Esophagus (tissue), 2 donors: ENCODE results near the gene DCDC2C. TPM values are rescaled to one million over a fixed set of nuclear protein-coding genes. Genes with fewer than 3 reads are reported as not detected.

Experiments used
- H3K27ac ChIP-seq, 2 donors: one replicate each; pipeline ENCODE4 v1.5.1; 2013; ENCODE audit warnings: low read depth in 2 of 2, mild to moderate bottlenecking in 2 of 2, inconsistent platforms in 1 of 2, low read length in 1 of 2, moderate library complexity in 1 of 2
- H3K27me3 ChIP-seq, 2 donors: one replicate each; pipeline ENCODE4 v1.6.1; 2013; ENCODE audit warnings: low read length in 2 of 2, control low read depth in 1 of 2, mild to moderate bottlenecking in 1 of 2; ENCODE audit not compliant: insufficient read depth in 2 of 2, control insufficient read depth in 1 of 2
- H3K36me3 ChIP-seq, 2 donors: one replicate each; pipeline ENCODE4 v1.6.1; 2013; ENCODE audit warnings: low read length in 1 of 2; ENCODE audit not compliant: control insufficient read depth in 2 of 2, insufficient read depth in 2 of 2
- H3K4me1 ChIP-seq, 2 donors: one replicate each; pipeline ENCODE4 v1.6.1; 2013; ENCODE audit warnings: low read length in 1 of 2; ENCODE audit not compliant: control insufficient read depth in 2 of 2, insufficient read depth in 2 of 2
- H3K4me3 ChIP-seq, 2 donors: one replicate each; pipeline ENCODE4 v1.5.1; 2013; ENCODE audit warnings: low read length in 2 of 2, mild to moderate bottlenecking in 2 of 2, low read depth in 1 of 2, moderate library complexity in 1 of 2
- H3K9me3 ChIP-seq, 2 donors: one replicate each; pipeline ENCODE4 v1.6.1; 2013; ENCODE audit warnings: mild to moderate bottlenecking in 2 of 2, low read depth in 1 of 2, low read length in 1 of 2, moderate library complexity in 1 of 2; ENCODE audit not compliant: control insufficient read depth in 2 of 2, insufficient read depth in 1 of 2
- WGBS, 2 donors: extraction: QIAGEN DNeasy Blood & Tissue Kit; methylation state at CpG; one replicate each; pipeline ENCODE4 v1.1.7; 2013; 5-methylcytosine and 5-hydroxymethylcytosine counted together
- polyA plus RNA-seq, 2 donors: library from polyadenylated mRNA; stranded (reverse); fragments of 200-250 nt; gene quantifications; one replicate each; pipeline ENCODE4 v1.2.3, GENCODE V29; 2013
- donor health status: healthy with polysubstance abuse.
- donor health status: Bipolar disorder and iron deficiency.

Gene DCDC2C
- polyA plus RNA-seq, 2 donors, result 0.04 TPM; not detected in 1

DNA sequence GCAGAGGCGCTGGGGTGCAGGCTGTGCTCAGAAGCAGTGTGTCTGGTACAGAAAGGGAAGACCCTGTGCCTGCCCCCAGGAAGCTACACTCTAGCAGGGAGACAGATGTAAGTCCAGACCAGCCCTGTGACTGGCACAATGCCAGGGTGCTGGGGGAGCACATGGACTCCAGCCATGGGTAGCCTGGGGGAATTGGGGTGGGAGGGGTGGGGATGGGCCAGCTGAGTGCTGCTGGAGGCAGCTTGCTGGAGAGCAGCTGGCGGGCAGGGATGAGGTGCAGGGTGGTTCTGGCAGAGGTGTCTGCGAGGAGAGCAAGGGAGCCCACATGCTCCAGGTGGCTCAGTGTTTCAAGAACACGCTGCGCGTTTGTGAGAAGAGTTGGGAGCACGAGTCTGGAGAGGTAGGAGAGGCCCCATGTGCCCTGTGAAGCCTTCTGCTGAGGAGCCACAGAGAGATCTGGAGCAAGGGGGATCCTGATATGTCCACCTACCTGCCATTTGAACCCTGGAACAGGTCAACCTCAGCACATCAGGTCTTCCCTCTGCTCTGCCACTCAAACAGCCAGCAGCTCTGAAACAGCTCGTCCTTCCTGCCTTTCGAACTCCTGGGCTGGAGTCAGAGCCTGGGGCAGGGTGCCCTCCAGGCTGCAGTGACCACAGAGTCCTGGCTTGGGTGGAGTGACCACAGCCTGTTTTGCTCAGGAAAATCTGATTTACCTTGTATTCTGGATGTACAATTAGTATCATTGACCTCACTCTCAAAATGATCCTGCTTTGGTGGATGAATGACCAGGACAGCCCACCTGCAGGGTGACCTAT lies 30.3 kb upstream of the DCDC2C start:
- no peak overlapping the region for H3K4me3 ChIP-seq
- WGBS, 2 donors, result 74 to 80% methylated on average over 9 of the region's 9 CpGs
- no peaks in the 10 kb centered on the region for H3K27me3 ChIP-seq
- H3K4me1 ChIP-seq, result no peaks in the 10 kb centered on the region
- no peaks in the 10 kb centered on the region for H3K9me3 ChIP-seq
- no peak overlapping the region for H3K27ac ChIP-seq
- no peaks in the 10 kb centered on the region for H3K36me3 ChIP-seq

DNA sequence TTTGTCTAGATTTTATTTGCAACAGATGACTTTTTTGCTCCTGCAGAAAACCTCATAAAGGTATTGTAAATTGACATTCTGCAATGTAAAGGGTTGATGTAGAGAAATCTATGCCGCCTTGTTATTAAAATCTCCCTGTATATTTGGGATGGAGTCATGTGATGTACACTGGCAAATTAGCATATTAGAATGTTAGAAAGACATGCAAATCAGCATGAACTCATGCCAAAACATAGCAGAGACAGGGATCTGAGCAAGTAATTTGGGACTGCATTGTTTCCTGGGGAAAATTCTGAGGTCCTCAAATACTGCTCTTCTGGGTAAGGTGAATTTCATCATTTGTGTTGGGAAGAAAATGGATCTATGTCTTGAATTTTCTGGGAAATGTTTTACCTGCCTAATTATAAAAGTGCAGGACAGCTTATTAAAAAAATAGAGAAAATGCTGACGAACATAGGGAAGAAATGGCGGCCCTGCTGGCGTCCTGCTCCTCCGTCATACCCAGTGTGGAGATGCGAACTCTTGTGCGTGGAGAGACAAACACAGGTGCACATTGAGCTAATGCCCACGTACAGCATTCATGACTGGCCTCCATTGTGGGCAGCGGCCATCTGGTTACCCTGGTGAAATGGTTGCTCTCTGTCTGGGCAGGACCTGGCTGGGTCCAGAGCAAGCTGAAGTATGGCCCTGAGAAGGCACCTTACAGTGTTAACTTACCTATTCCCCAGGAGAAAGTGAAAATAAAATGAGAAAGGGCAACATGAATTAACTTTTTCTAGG lies 29.1 kb upstream of the DCDC2C start:
- Histone ChIP-seq H3K4me3 (no peak overlapping the region), H3K9me3 (no peaks in the 10 kb centered on the region), H3K27me3 (no peaks in the 10 kb centered on the region), H3K4me1 (no peaks in the 10 kb centered on the region), H3K27ac (no peak overlapping the region), H3K36me3 (no peaks in the 10 kb centered on the region)
- WGBS, 2 donors, result 88 to 89% methylated on average over 9 of the region's 9 CpGs

GRCh38 chr2:3675687-3676086 lies 27.7 kb upstream of the DCDC2C start:
- H3K27ac ChIP-seq, result no peak overlapping the region
- H3K4me3 ChIP-seq, result no peak overlapping the region
- no peaks in the 10 kb centered on the region for H3K9me3 ChIP-seq
- no peaks in the 10 kb centered on the region for H3K27me3 ChIP-seq
- no peaks in the 10 kb centered on the region for H3K4me1 ChIP-seq
- 86 to 95% methylated on average over 4 of the region's 4 CpGs for WGBS, 2 donors
- no peaks in the 10 kb centered on the region for H3K36me3 ChIP-seq

- 84 to 90% methylated on average over 9 of the region's 9 CpGs for WGBS, 2 donors
- H3K4me1 ChIP-seq, result no peaks in the 10 kb centered on the region
- H3K4me3 ChIP-seq, result no peak overlapping the region
- no peaks in the 10 kb centered on the region for H3K27me3 ChIP-seq
- H3K9me3 ChIP-seq, result no peaks in the 10 kb centered on the region
- H3K36me3 ChIP-seq, result no peaks in the 10 kb centered on the region
- H3K27ac ChIP-seq, result no peak overlapping the region
Measured at GRCh38 chr2:3677436-3677835, 25.9 kb upstream of the DCDC2C start.

DNA sequence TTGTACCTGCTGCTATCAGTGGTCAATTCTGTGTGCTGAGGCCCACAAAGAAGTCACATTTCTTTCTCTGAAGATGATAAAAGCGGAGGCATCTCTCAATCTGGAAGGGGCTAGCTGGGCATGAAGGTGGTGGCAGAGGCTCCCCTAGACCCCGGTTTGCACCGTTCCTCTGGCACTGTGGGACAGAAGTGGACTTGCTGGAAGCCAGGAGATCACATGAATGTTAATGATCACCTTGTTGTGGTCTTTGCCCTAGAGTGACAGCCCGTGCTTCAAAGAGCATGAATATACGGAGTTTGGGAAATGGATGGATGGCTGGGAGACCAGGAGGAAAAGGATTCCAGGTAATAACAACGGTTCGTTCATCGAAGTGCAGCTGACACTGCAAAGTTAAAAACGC lies 25.2 kb upstream of the DCDC2C start:
- 75 to 84% methylated on average over 9 of the region's 9 CpGs for WGBS, 2 donors
- H3K4me3 ChIP-seq, result no peak overlapping the region
- no peaks in the 10 kb centered on the region for H3K9me3 ChIP-seq
- H3K36me3 ChIP-seq, result no peaks in the 10 kb centered on the region
- no peaks in the 10 kb centered on the region for H3K27me3 ChIP-seq
- no peaks in the 10 kb centered on the region for H3K4me1 ChIP-seq
- no peak overlapping the region for H3K27ac ChIP-seq

DNA sequence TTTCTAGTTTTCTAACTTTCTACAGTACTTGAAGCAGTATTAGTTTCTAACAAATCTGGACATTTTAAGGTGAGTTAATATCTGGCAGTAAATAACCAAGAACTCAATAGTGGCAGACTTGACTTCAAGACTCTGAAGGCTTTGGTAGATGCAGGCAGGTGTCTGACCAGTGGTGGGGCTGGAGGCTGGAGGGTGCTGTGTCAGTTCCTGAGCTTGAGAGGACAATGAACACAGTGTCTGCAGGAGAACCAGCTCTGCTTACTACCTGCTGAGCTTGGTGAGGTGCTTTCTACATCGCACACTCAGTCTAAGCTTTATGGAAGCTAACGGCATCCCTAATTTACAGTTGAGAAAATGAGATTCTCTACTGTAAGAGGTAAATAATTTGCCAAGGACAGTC lies 24.2 kb upstream of the DCDC2C start:
- Histone ChIP-seq H3K4me1 (no peaks in the 10 kb centered on the region), H3K27ac (no peak overlapping the region), H3K4me3 (no peak overlapping the region), H3K27me3 (no peaks in the 10 kb centered on the region), H3K36me3 (no peaks in the 10 kb centered on the region), H3K9me3 (no peaks in the 10 kb centered on the region)
- WGBS, 2 donors, result 83 to 96% methylated on average over 2 of the region's 2 CpGs

DNA sequence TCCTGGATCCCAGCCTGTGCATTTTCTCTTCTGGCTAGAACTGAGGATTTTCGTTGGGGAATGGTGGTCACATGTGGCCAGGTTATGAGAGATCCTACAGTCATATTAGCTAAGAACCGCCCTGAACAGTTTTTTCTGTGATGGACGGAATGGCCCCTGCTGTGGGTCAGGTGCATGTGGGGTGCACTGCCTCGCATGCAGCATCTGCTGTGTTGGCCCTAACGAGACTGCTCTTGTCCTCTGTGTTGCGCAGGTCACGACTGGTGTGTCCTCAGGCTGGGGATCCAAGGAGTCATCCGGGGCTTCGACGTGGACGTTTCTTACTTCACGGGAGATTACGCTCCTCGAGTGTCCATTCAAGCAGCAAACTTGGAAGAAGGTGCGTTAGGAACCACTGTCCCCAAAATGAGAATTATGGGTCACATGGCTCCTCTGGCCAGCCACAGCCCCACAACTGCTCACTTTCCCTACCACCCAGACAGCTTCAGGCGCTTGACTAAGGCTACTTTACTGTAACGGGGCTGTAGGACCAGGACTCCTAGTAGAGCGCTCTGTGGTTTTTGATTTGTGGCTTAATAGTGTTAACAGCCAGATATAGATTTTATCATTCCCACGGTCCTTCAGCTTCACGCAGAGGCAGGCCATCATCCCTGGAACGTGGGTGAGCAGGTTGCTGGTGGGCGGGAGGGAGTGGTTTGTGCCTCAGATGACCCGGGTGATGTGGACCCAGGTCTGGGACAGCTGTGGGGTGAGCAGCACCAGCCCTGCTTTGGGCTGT lies 23.6 kb upstream of the DCDC2C start:
- whole genome bisulfite sequencing, 2 donors, result 84 to 87% methylated on average over 23 of the region's 23 CpGs
- H3K4me3 ChIP-seq, result no peak overlapping the region
- H3K4me1 ChIP-seq, result no peaks in the 10 kb centered on the region
- no peaks in the 10 kb centered on the region for H3K27me3 ChIP-seq
- no peaks in the 10 kb centered on the region for H3K36me3 ChIP-seq
- no peaks in the 10 kb centered on the region for H3K9me3 ChIP-seq
- no peak overlapping the region for H3K27ac ChIP-seq

- Histone ChIP-seq H3K36me3 (no peaks in the 10 kb centered on the region), H3K9me3 (no peaks in the 10 kb centered on the region), H3K27ac (no peak overlapping the region), H3K4me1 (no peaks in the 10 kb centered on the region), H3K27me3 (no peaks in the 10 kb centered on the region), H3K4me3 (no peak overlapping the region)
- 88 to 89% methylated on average over 18 of the region's 18 CpGs for WGBS, 2 donors
Measured at GRCh38 chr2:3680548-3681345, 22.6 kb upstream of the DCDC2C start.

DNA sequence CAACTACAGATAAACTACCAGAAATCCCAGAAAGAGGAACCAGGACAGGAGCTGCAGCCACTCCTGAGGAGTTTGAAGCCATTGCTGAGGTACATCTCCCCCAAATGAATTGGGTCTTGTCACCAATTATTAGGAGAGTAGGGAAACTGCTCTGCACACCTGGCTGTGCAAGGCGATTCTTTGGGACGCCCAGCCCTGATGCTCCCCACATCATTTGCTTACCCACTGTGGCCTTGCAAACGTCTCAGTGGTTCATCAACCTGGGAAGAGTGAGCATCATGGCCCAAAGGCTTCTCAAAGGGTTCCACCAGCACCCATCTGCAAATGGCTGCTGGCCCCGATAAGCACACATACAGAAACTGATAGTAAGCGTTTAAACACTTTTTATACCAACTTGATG lies 21.8 kb upstream of the DCDC2C start:
- H3K27me3 ChIP-seq, result no peaks in the 10 kb centered on the region
- no peaks in the 10 kb centered on the region for H3K36me3 ChIP-seq
- WGBS, 2 donors, result 80 to 83% methylated on average over 5 of the region's 5 CpGs
- no peaks in the 10 kb centered on the region for H3K4me1 ChIP-seq
- H3K9me3 ChIP-seq, result no peaks in the 10 kb centered on the region
- no peak overlapping the region for H3K4me3 ChIP-seq
- no peak overlapping the region for H3K27ac ChIP-seq
